OCI-LY1 (cell line): ENCODE data around the gene ARHGAP25.

Source experiments
- CTCF ChIP-seq: fragments of 200-600 bp; sonication (generic), shearing (Covaris generic); IDR thresholded peaks from 2 replicates; pipeline ENCODE4 v1.5.1; 2017; ENCODE audit warnings: mild to moderate bottlenecking, antibody characterized with exemption, low read length, moderate library complexity, mixed read lengths
- EZH2 ChIP-seq: fragments of 200-600 bp; sonication (generic), shearing (Covaris generic); IDR thresholded peaks from 2 replicates; pipeline ENCODE4 v1.8.0; 2017; ENCODE audit warnings: borderline replicate concordance, mixed run types, mild to moderate bottlenecking, antibody characterized with exemption, low read length, moderate library complexity, mixed read lengths

- no peak for TF ChIP-seq CTCF
- TF ChIP-seq EZH2: no peak
These were observed 73.2 kb downstream of the ARHGAP25 start for GRCh38 chr2:68807821-68808266.
